Hepatocyte (in vitro differentiated cells): ENCODE data around the gene CLEC18B.
"Not testable (repeated sequence)": the region's sequence is repeated elsewhere in the genome, so short reads cannot be mapped to it uniquely, and the experiment has no call there.

ENCODE experiments used
- EZH2 ChIP-seq: fragments of 200-600 bp; sonication (generic); IDR thresholded peaks from 2 replicates; pipeline ENCODE4 v1.6.1; 2016; ENCODE audit warnings: antibody characterized with exemption, mild to moderate bottlenecking, borderline replicate concordance
- TF ChIP-seq, protein P1 (sequence below): fragments of 200-600 bp; sonication (generic); IDR thresholded peaks from 2 replicates; pipeline ENCODE4 v1.5.1; 2016; ENCODE audit warnings: antibody characterized with exemption, mild to moderate bottlenecking; ENCODE audit not compliant: poor library complexity

DNA sequence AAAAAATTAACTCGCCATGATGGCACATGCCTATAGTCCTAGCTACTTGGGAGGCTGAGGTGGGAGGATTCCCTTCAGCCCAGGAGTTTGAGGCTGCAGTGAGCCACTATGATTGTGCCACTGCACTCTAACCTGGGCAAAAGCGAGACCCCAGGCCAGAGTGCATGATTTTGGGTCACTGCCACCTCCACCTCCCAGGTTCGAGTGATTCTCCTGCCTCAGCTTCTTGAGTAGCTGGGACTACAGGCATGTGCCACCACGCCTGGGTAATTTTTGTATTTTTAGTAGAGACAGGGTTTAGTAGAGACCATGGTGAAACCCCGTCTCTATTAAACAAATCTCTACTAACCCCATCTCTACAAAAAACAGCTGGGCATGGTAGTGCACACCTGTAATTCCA, 26.7 kb downstream of the CLEC18B start:
- TF ChIP-seq, protein P1, sequence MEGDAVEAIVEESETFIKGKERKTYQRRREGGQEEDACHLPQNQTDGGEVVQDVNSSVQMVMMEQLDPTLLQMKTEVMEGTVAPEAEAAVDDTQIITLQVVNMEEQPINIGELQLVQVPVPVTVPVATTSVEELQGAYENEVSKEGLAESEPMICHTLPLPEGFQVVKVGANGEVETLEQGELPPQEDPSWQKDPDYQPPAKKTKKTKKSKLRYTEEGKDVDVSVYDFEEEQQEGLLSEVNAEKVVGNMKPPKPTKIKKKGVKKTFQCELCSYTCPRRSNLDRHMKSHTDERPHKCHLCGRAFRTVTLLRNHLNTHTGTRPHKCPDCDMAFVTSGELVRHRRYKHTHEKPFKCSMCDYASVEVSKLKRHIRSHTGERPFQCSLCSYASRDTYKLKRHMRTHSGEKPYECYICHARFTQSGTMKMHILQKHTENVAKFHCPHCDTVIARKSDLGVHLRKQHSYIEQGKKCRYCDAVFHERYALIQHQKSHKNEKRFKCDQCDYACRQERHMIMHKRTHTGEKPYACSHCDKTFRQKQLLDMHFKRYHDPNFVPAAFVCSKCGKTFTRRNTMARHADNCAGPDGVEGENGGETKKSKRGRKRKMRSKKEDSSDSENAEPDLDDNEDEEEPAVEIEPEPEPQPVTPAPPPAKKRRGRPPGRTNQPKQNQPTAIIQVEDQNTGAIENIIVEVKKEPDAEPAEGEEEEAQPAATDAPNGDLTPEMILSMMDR, result not testable (repeated sequence)
- not testable (repeated sequence) for TF ChIP-seq EZH2
